ENCODE measurements around the gene ANKRD11. TPM values are rescaled to one million over a fixed set of nuclear protein-coding genes. Genes with fewer than 3 reads are reported as not detected.

ANKRD11 gene
- total RNA-seq, 1 experiment from 2014 or later = 297 TPM

DNA sequence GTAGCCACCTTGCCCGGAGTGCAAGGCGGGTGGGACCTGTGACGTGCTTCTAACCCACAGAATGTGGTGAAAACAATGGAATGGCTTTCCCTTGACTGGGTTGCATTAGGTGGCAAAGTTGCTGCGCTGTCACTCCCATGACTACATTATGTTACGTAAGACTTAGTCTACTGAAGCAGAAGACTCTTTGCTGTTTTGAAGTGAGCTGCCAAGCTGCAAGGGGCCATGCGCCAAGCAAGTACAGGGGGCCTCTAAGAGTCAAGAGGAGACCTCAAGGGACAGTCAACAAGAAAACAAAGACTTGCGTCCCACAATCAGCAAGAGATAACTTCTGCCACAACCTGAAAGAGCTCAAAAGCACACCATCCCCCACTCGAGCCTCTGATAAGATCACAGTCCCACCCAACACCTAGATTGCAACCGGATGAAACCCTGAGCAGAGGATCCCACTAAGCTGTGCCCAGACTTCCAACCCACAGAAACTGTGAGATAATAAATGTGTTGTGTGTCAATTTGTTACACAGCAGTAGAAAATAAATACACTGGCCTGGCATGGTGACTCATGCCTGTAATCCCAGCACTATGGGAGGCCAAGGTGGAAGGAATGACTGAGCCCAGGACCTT lies 16.5 kb downstream of the ANKRD11 start:
- ChIA-PET POLR2A (no interaction called here), CTCF (interaction anchor here (1.1 kb wide), 1 partner anchor 89 kb away, joined by 3 read pairs; no protein-coding TSS in a partner anchor)
- no peak overlapping the region for H3K4me3 ChIP-seq (ENCODE audit: low read depth, low read length)
- no peak for DNase-seq
- Mint-ChIP-seq H3K4me3 (ENCODE audit: unreplicated experiment) (no peak overlapping the region), H3K9me3 (ENCODE audit: unreplicated experiment) (no peaks in the 10 kb centered on the region), H3K4me1 (ENCODE audit: low read depth, unreplicated experiment) (peaks cover 55% of the 10 kb centered on the region), H3K36me3 (ENCODE audit: insufficient read depth, unreplicated experiment) (peaks cover 76% of the 10 kb centered on the region), H3K27ac (ENCODE audit: unreplicated experiment) (peak overlapping the region; percentile 53), H3K27me3 (ENCODE audit: insufficient read depth, unreplicated experiment) (no peaks in the 10 kb centered on the region)
- H3K27me3 ChIP-seq (replicated peaks; ENCODE audit: control insufficient read depth, insufficient read depth, low read length) = no peaks in the 10 kb centered on the region
- H3K9me3 ChIP-seq = no peaks in the 10 kb centered on the region
- no TSS peak for BruUV-seq (replicated peaks)
- no peaks in the 10 kb centered on the region for H3K36me3 ChIP-seq (ENCODE audit: control insufficient read depth, insufficient read depth, low read length)
- H3K4me1 ChIP-seq = peaks cover 56% of the 10 kb centered on the region
- intact Hi-C loops (cut with micrococcal nuclease; ENCODE audit: unreplicated experiment) = no loop called here
- TF ChIP-seq, protein P1, sequence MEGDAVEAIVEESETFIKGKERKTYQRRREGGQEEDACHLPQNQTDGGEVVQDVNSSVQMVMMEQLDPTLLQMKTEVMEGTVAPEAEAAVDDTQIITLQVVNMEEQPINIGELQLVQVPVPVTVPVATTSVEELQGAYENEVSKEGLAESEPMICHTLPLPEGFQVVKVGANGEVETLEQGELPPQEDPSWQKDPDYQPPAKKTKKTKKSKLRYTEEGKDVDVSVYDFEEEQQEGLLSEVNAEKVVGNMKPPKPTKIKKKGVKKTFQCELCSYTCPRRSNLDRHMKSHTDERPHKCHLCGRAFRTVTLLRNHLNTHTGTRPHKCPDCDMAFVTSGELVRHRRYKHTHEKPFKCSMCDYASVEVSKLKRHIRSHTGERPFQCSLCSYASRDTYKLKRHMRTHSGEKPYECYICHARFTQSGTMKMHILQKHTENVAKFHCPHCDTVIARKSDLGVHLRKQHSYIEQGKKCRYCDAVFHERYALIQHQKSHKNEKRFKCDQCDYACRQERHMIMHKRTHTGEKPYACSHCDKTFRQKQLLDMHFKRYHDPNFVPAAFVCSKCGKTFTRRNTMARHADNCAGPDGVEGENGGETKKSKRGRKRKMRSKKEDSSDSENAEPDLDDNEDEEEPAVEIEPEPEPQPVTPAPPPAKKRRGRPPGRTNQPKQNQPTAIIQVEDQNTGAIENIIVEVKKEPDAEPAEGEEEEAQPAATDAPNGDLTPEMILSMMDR (IDR thresholded peaks at IDR 0.05; ENCODE audit: insufficient read depth in 1 of 2, low read depth in 1 of 2, low read length in 1 of 2, severe bottlenecking in 1 of 2, unreplicated experiment in 1 of 2) = no peak

DNA sequence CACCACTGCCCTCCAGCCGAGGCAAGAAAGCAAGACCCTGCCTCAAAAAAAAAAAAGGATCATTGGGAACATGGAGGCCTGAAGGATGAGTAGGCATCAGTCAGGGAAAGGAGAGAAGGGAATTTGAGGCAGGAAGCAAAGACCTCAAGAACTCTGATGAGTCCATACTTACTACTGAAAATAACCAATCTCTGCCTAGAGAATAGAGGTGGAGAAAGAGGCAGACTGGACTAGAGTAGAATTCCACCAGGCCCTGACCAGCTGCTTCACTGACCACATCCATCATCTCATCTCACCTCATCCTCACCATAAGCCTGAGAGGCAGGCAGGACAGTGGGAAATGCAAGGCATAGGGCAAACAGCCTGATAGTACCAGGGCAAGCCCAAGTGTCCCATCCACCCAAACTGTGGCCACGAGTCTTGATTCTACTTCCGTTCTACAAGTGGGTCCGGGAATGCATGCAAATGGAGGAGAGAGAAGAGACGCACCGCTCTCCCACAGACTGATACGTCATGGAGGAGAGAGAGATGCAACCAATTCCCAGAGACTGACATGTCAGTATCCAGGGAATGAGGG lies 17.1 kb downstream of the ANKRD11 start:
- H3K36me3 Mint-ChIP-seq (ENCODE audit: insufficient read depth, unreplicated experiment) = peaks cover 76% of the 10 kb centered on the region
- ChIA-PET POLR2A (interaction anchor here (1.4 kb wide), 1 partner anchor 16 kb away, joined by 3 read pairs; no protein-coding TSS in a partner anchor), CTCF (interaction anchor here (0.7 kb wide), 1 partner anchor 15 kb away, joined by 4 read pairs; no protein-coding TSS in a partner anchor)
- TF ChIP-seq, protein P1 (IDR thresholded peaks at IDR 0.05; ENCODE audit: insufficient read depth in 1 of 2, low read depth in 1 of 2, low read length in 1 of 2, severe bottlenecking in 1 of 2, unreplicated experiment in 1 of 2) = no peak
- intact Hi-C loops (cut with micrococcal nuclease; ENCODE audit: unreplicated experiment) = no loop called here
- DNase-seq = no peak
- BruUV-seq (replicated peaks) = no TSS peak
- Histone ChIP-seq H3K9me3 (no peaks in the 10 kb centered on the region), H3K4me3 (ENCODE audit: low read depth, low read length) (no peak overlapping the region), H3K27me3 (replicated peaks; ENCODE audit: control insufficient read depth, insufficient read depth, low read length) (no peaks in the 10 kb centered on the region), H3K36me3 (ENCODE audit: control insufficient read depth, insufficient read depth, low read length) (no peaks in the 10 kb centered on the region; the same call in 1 of the 2 replicates), H3K4me1 (peaks cover 49% of the 10 kb centered on the region)
- no peaks in the 10 kb centered on the region for H3K9me3 Mint-ChIP-seq (ENCODE audit: unreplicated experiment)
- no peak overlapping the region for H3K4me3 Mint-ChIP-seq (ENCODE audit: unreplicated experiment)
- no peaks in the 10 kb centered on the region for H3K27me3 Mint-ChIP-seq (ENCODE audit: insufficient read depth, unreplicated experiment)
- H3K27ac Mint-ChIP-seq (ENCODE audit: unreplicated experiment) = peak overlapping the region; percentile 64
- H3K4me1 Mint-ChIP-seq (ENCODE audit: low read depth, unreplicated experiment) = peaks cover 49% of the 10 kb centered on the region

DNA sequence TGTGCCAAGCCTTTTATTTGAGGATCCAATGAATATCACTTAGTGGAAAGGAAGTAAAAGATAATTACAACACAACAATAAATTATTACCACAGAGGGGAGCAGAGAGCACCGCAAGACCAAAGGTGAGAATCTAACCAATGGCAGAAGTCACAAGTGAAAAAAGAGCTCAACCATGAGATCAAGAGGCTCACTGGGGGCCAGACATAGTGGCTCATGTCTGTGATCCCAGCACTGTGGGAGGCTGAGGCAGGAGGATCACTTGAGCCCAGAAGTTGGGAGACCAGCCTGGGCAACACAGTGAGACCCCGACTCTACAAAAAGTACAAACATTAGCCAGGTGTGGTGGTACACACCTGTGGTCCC lies 17.7 kb downstream of the ANKRD11 start:
- H3K27me3 ChIP-seq (replicated peaks; ENCODE audit: control insufficient read depth, insufficient read depth, low read length) = no peaks in the 10 kb centered on the region
- BruUV-seq (replicated peaks) = no TSS peak
- intact Hi-C loops (cut with micrococcal nuclease; ENCODE audit: unreplicated experiment) = no loop called here
- TF ChIP-seq, protein P1 (IDR thresholded peaks at IDR 0.05; ENCODE audit: insufficient read depth in 1 of 2, low read depth in 1 of 2, low read length in 1 of 2, severe bottlenecking in 1 of 2, unreplicated experiment in 1 of 2) = no peak
- H3K9me3 ChIP-seq = no peaks in the 10 kb centered on the region
- POLR2A ChIA-PET = interaction anchor here (0.5 to 1.4 kb wide), 2 partner anchors 17 to 302 kb away, joined by 3 read pairs; no protein-coding TSS in a partner anchor
- CTCF ChIA-PET = interaction anchor here (0.7 kb wide), 1 partner anchor 16 kb away, joined by 4 read pairs; no protein-coding TSS in a partner anchor
- no peaks in the 10 kb centered on the region for H3K27me3 Mint-ChIP-seq (ENCODE audit: insufficient read depth, unreplicated experiment)
- H3K4me3 ChIP-seq (ENCODE audit: low read depth, low read length) = no peak overlapping the region
- no peaks in the 10 kb centered on the region for H3K9me3 Mint-ChIP-seq (ENCODE audit: unreplicated experiment)
- no peaks in the 10 kb centered on the region; the same call in 1 of the 2 replicates for H3K36me3 ChIP-seq (ENCODE audit: control insufficient read depth, insufficient read depth, low read length)
- DNase-seq = no peak
- no peak overlapping the region for H3K4me3 Mint-ChIP-seq (ENCODE audit: unreplicated experiment)
- H3K4me1 ChIP-seq = peaks cover 44% of the 10 kb centered on the region
- H3K4me1 Mint-ChIP-seq (ENCODE audit: low read depth, unreplicated experiment) = peaks cover 46% of the 10 kb centered on the region
- H3K27ac Mint-ChIP-seq (ENCODE audit: unreplicated experiment) = peak overlapping the region; percentile 64
- peaks cover 80% of the 10 kb centered on the region for H3K36me3 Mint-ChIP-seq (ENCODE audit: insufficient read depth, unreplicated experiment)

Data from Caco-2 (cell line).